ENCODE measurements around the gene KMT2C. TPM values are rescaled to one million over a fixed set of nuclear protein-coding genes. Genes with fewer than 3 reads are reported as not detected.

Gene KMT2C
- total and polyA plus RNA-seq, 2 experiments from 2014 or later: 21.9 to 47.7 TPM

DNA sequence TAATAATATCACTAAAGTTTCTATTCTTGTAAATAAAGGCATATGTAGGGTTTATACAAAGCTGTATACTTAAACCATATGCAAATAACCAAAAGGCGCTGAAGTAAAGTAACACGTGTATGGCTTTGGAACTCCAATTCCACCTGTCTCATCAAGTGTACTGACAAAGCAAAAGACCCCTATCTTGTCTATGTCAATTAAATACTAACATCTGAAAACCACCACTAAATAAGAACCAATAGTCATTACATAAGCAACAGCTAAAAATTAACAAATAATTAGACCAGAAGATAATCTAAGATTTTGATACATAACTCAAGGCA lies 93.9 kb downstream of the KMT2C start:
- peaks cover 5% of the 10 kb centered on the region for H3K4me1 ChIP-seq (ENCODE audit: insufficient read depth)
- peaks cover 66% of the 10 kb centered on the region for H4K20me1 ChIP-seq (ENCODE audit: insufficient read depth, poor library complexity, severe bottlenecking)
- TF ChIP-seq, protein P1, sequence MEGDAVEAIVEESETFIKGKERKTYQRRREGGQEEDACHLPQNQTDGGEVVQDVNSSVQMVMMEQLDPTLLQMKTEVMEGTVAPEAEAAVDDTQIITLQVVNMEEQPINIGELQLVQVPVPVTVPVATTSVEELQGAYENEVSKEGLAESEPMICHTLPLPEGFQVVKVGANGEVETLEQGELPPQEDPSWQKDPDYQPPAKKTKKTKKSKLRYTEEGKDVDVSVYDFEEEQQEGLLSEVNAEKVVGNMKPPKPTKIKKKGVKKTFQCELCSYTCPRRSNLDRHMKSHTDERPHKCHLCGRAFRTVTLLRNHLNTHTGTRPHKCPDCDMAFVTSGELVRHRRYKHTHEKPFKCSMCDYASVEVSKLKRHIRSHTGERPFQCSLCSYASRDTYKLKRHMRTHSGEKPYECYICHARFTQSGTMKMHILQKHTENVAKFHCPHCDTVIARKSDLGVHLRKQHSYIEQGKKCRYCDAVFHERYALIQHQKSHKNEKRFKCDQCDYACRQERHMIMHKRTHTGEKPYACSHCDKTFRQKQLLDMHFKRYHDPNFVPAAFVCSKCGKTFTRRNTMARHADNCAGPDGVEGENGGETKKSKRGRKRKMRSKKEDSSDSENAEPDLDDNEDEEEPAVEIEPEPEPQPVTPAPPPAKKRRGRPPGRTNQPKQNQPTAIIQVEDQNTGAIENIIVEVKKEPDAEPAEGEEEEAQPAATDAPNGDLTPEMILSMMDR (IDR thresholded peaks at IDR 0.05; ENCODE audit: poor library complexity): no peak
- TF ChIP-seq EZH2 (IDR thresholded peaks at IDR 0.05; ENCODE audit: borderline replicate concordance): no peak
- no peak for TF ChIP-seq EZH2phosphoT487 (IDR thresholded peaks at IDR 0.05; ENCODE audit: low read depth, severe bottlenecking, unreplicated experiment)
- no peak overlapping the region for H2AFZ ChIP-seq
- H3K79me2 ChIP-seq: peaks cover 97% of the 10 kb centered on the region
- no peak overlapping the region for H3K4me2 ChIP-seq
- 96% methylated on average over 2 of the region's 2 CpGs for WGBS (ENCODE audit: low lambda C conversion rate, missing lambda C conversion rate)
- H3K27me3 ChIP-seq: no peaks in the 10 kb centered on the region
- no peak overlapping the region for H3K27ac ChIP-seq
- no peak for DNase-seq (ENCODE audit: low spot score)
- no peak overlapping the region for H3K4me3 ChIP-seq
- H3K9me2 ChIP-seq (replicated peaks; ENCODE audit: insufficient read depth): no peaks in the 10 kb centered on the region
- H3K36me3 ChIP-seq (replicated peaks; ENCODE audit: insufficient read depth, low read depth): no peaks in the 10 kb centered on the region
- H3K9me3 ChIP-seq (ENCODE audit: low read depth): no peaks in the 10 kb centered on the region

DNA sequence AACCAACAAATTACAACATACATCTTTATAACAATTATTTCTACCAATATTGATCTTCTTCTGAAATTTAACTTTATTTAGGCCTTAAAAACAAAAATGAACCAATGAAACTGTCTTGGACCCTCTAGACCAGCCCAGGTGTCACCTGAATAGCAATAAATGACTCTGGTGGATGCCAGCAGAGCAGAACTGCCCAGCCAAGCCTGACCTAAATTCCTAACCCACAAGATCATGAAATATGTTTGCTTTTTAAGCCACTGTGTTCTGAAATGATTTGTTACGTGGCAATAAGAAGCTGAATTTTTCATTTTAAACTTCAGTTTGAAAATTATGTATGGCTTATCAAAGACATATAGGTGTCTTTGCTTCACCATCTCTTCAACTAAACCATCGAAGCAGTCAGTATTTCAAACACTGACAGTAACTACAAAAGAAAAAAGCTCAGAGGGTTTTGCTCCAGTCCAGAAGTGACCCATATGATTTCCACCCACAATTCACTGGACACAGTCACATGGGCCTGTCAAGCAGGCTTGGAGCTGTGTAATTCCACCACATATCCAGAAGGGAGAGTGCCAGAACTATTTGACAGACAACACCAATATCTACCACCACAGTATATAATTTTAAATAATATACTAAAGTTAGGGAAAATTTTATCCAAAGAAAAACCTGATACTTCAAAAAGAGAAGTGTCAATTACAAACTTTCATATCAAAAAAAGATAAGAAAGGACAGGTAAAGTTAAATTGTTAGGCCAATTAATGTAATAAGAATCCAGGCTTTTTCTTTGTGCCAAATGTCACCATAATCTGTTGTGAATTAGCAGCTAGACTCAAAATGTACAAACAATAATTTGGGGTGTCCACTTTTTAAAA lies 94.5 kb downstream of the KMT2C start:
- peaks cover 5% of the 10 kb centered on the region for H3K4me1 ChIP-seq (ENCODE audit: insufficient read depth)
- H2AFZ ChIP-seq: no peak overlapping the region
- no peaks in the 10 kb centered on the region for H3K9me2 ChIP-seq (replicated peaks; ENCODE audit: insufficient read depth)
- H3K27me3 ChIP-seq: no peaks in the 10 kb centered on the region
- peak; percentile 67 for DNase-seq (ENCODE audit: low spot score)
- peaks cover 97% of the 10 kb centered on the region for H3K79me2 ChIP-seq
- no peak for TF ChIP-seq EZH2phosphoT487 (IDR thresholded peaks at IDR 0.05; ENCODE audit: low read depth, severe bottlenecking, unreplicated experiment)
- TF ChIP-seq, protein P1 (IDR thresholded peaks at IDR 0.05; ENCODE audit: poor library complexity): peak; percentile 56
- no peak overlapping the region for H3K4me2 ChIP-seq
- WGBS (ENCODE audit: low lambda C conversion rate, missing lambda C conversion rate): 89% methylated on average over 2 of the region's 2 CpGs
- H3K27ac ChIP-seq: no peak overlapping the region
- H4K20me1 ChIP-seq (ENCODE audit: insufficient read depth, poor library complexity, severe bottlenecking): peaks cover 72% of the 10 kb centered on the region
- H3K4me3 ChIP-seq: no peak overlapping the region
- H3K36me3 ChIP-seq (replicated peaks; ENCODE audit: insufficient read depth, low read depth): no peaks in the 10 kb centered on the region
- no peaks in the 10 kb centered on the region for H3K9me3 ChIP-seq (ENCODE audit: low read depth)

DNA sequence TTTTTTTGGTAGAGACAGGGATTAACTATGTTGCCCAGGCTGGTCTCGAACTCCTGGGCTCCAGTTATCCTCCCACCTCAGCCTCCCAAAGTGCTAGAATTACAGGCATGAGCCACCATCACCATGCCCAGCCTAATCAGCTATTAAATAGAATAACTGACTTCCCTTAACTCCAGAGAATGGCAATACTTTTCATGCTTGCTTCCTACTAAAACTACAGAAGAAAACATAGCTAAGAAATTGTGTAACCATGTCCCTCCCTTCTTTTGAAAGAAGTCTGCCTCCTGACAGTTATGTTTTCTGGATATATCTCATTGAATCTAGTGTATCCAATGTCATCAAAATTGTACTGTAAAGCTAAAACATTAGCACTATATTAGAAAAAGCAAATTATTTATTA lies 95.6 kb downstream of the KMT2C start:
- Histone ChIP-seq H2AFZ (no peak overlapping the region), H3K9me2 (replicated peaks; ENCODE audit: insufficient read depth) (no peaks in the 10 kb centered on the region), H3K4me3 (no peak overlapping the region), H3K4me1 (ENCODE audit: insufficient read depth) (peaks cover 5% of the 10 kb centered on the region), H3K36me3 (replicated peaks; ENCODE audit: insufficient read depth, low read depth) (no peaks in the 10 kb centered on the region), H3K27me3 (no peaks in the 10 kb centered on the region), H3K79me2 (peaks cover 97% of the 10 kb centered on the region), H3K4me2 (no peak overlapping the region), H3K27ac (no peak overlapping the region), H3K9me3 (ENCODE audit: low read depth) (no peaks in the 10 kb centered on the region), H4K20me1 (ENCODE audit: insufficient read depth, poor library complexity, severe bottlenecking) (peaks cover 77% of the 10 kb centered on the region)
- 100% methylated on average over 1 of the region's 1 CpG for WGBS (ENCODE audit: low lambda C conversion rate, missing lambda C conversion rate)
- TF ChIP-seq EZH2 (IDR thresholded peaks at IDR 0.05; ENCODE audit: borderline replicate concordance) (no peak), EZH2phosphoT487 (IDR thresholded peaks at IDR 0.05; ENCODE audit: low read depth, severe bottlenecking, unreplicated experiment) (no peak)
- TF ChIP-seq, protein P1 (IDR thresholded peaks at IDR 0.05; ENCODE audit: poor library complexity): no peak
- no peak for DNase-seq (ENCODE audit: low spot score)
